Measurements from ENCODE around the gene ADAMTS14.
"Not testable (repeated sequence)": the region's sequence is repeated elsewhere in the genome, so short reads cannot be mapped to it uniquely, and the experiment has no call there.

ADAMTS14 gene, protein sequence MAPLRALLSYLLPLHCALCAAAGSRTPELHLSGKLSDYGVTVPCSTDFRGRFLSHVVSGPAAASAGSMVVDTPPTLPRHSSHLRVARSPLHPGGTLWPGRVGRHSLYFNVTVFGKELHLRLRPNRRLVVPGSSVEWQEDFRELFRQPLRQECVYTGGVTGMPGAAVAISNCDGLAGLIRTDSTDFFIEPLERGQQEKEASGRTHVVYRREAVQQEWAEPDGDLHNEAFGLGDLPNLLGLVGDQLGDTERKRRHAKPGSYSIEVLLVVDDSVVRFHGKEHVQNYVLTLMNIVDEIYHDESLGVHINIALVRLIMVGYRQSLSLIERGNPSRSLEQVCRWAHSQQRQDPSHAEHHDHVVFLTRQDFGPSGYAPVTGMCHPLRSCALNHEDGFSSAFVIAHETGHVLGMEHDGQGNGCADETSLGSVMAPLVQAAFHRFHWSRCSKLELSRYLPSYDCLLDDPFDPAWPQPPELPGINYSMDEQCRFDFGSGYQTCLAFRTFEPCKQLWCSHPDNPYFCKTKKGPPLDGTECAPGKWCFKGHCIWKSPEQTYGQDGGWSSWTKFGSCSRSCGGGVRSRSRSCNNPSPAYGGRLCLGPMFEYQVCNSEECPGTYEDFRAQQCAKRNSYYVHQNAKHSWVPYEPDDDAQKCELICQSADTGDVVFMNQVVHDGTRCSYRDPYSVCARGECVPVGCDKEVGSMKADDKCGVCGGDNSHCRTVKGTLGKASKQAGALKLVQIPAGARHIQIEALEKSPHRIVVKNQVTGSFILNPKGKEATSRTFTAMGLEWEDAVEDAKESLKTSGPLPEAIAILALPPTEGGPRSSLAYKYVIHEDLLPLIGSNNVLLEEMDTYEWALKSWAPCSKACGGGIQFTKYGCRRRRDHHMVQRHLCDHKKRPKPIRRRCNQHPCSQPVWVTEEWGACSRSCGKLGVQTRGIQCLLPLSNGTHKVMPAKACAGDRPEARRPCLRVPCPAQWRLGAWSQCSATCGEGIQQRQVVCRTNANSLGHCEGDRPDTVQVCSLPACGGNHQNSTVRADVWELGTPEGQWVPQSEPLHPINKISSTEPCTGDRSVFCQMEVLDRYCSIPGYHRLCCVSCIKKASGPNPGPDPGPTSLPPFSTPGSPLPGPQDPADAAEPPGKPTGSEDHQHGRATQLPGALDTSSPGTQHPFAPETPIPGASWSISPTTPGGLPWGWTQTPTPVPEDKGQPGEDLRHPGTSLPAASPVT

GRCh38 chr10:70672165-70673042 is at the start of gene ADAMTS14:
Gene ADAMTS14 (plus strand): TSS chr10:70672506. CDS start chr10:70672803, 297 bp downstream.
- DNase-seq (ENCODE audit: low read depth in 2 of 2): no peak

DNA sequence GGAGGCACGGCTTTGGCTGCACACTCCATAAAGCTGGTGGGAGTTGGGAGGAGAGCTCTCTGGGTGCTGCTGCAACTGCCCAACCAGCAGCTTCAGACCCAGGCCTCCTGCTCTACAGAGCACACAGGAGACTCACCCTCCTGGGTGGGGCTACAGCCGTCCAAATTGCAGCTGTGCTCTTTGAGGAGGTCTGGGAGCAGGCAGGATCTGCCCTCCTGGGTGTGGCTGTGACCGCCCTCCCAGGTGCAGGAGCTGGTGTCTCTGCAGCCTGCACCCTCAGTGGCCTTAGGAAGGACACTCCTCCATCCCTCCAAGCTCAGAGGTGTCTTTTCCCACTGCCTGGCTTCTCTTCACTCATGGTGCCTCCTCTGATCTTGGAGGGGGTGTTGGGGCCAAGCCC is 49.8 kb upstream of the ADAMTS14 start:
- DNase-seq (ENCODE audit: low read depth in 2 of 2): no peak

GRCh38 chr10:70622981-70623844 is 49.1 kb upstream of the ADAMTS14 start:
- no peak for DNase-seq (ENCODE audit: low read depth in 2 of 2)

DNA sequence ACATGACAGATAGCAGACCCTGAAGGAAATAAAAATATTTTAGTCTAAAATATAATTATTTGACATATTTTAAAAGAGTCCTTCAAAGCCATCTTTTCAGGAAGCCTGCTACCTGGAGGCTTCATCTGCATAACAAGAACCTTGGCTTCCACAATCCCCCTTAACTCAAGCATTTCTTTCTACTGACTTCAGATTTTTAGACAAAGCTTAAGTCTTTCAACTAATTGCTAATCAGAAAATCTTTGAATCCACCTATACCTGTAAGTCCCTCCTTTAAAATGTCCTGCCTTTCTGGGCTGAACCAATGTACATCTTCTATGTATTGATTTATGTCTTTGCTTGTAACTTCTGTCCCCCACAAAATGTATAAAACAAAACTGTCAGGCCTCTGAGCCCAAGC is 46.2 kb upstream of the ADAMTS14 start:
- DNase-seq (ENCODE audit: low read depth in 2 of 2): no peak

- no peak for DNase-seq (ENCODE audit: low read depth in 2 of 2)
Measured at GRCh38 chr10:70629338-70629737, 43.0 kb upstream of the ADAMTS14 start.

GRCh38 chr10:70631735-70632134 is 40.6 kb upstream of the ADAMTS14 start:
- DNase-seq (ENCODE audit: low read depth in 2 of 2): not testable (repeated sequence)

DNA sequence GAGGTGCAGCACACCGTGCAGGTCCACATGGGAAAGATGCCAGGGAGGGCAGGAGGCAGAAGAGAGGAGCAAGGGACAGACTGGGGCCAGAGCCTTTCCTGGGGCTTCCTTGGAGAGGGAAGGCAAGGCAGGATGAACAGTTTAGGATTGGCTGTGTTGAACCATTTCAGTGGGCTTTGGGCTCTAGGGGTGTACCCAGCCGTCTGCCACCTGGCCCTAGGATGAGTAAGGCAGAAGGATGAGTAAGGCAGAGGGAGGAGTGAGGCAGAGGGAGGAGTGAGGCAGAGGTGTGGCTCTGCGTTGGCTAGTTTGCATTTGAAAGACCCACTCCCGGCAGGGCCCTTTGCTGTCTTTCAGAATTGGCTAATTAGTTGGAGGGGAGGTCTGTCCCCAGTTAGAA is 38.3 kb upstream of the ADAMTS14 start:
- DNase-seq (ENCODE audit: low read depth in 2 of 2): no peak

DNA sequence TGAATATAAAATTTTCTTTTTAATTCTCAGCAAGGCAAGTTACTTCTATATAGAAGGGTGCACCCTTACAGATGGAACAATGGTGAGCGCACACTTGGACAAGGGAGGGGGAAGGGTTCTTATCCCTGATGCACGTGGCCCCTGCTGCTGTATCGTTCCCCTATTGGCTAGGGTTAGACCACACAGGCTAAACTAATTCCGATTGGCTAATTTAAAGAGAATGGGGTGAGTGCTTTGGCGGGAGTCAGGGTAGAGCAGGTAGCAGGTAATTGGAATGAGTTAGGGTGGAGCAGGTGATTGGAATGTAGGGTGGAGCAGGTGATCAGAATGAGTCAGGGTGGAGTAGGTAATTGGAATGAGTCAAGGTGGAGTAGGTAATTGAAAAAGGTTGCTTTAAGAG is 37.8 kb upstream of the ADAMTS14 start:
- DNase-seq (ENCODE audit: low read depth in 2 of 2): not testable (repeated sequence)

DNA sequence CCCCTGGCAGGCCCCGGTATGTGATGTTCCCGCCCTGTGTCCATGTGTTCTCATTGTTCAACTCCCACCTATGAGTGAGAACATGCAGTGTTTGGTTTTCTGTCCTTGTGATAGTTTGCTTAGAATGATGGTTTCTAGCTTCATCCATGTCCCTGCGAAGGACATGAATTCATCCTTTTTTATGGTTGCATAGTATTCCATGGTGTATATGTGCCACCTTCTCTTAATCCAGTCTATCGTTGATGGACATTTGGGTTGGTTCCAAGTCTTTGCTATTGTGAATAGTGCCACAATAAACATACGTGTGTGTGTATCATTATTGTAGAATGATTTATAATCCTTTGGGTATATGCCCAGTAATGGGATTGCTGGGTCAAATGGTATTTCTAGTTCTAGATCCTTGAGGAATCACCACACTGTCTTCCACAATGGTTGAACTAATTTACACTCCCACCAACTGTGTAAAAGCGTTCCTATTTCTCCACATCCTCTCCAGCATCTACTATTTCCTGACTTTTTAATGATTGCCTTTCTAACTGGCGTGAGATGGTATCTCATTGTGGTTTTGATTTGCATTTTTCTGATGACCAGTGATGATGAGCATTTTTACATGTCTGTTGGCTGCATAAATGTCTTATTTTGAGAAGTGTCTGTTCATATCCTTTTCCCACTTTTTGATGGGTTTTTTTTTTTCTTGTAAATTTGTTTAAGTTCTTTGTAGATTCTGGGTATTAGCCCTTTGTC is 32.5 kb upstream of the ADAMTS14 start:
- DNase-seq (ENCODE audit: low read depth in 2 of 2): not testable (repeated sequence)

- not testable (repeated sequence) for DNase-seq (ENCODE audit: low read depth in 2 of 2)
Measured at GRCh38 chr10:70643272-70643671, 29.0 kb upstream of the ADAMTS14 start.

GRCh38 chr10:70644959-70645358 is 27.3 kb upstream of the ADAMTS14 start:
- DNase-seq (ENCODE audit: low read depth in 2 of 2): not testable (repeated sequence)

- no peak for DNase-seq (ENCODE audit: low read depth in 2 of 2)
Measured at GRCh38 chr10:70647086-70647485, 25.2 kb upstream of the ADAMTS14 start.

- DNase-seq (ENCODE audit: low read depth in 2 of 2): no peak
Measured at GRCh38 chr10:70648427-70648826, 23.9 kb upstream of the ADAMTS14 start.

DNA sequence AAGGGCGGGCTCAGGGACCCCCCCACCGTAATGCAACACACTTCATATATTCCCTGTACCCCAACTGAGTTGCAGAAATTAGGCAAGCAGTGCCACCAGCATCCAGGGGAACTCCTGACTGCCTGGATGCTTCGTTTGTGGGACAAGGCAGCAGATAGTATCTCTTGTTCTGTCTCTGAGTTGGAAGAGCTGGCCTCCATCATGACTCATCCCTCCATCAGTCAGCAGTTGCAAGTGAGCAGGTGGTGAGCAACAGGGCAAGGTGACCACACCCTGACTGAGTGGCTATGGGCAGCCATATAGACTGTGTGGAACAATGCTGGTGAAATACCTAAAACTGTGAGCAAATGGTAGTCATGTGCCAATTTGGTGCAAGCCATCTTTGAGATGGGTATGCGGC is 22.8 kb upstream of the ADAMTS14 start:
- DNase-seq (ENCODE audit: low read depth in 2 of 2): no peak

DNA sequence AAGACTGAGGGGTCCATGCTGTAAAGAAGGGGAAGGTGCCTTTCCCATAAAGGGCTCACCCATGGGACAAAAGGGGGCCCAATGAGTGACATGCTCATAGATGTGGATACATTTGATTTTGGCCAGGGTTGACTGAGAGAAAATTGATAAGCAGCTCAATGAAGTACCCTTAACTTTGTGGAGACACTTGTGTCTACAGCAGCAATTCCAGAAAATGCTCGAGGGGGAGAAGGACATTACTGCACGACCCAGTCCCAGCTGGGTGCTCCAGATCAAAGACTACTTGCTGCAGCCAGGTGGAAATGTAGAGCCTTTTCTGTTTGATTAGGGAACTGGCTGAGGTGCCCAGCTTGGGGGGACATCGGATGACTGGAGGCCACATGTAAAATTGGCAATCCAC is 22.2 kb upstream of the ADAMTS14 start:
- DNase-seq (ENCODE audit: low read depth in 2 of 2): no peak

GRCh38 chr10:70650718-70651117 is 21.6 kb upstream of the ADAMTS14 start:
- no peak for DNase-seq (ENCODE audit: low read depth in 2 of 2)

GRCh38 chr10:70651661-70652060 is 20.6 kb upstream of the ADAMTS14 start:
- DNase-seq (ENCODE audit: low read depth in 2 of 2): no peak

DNA sequence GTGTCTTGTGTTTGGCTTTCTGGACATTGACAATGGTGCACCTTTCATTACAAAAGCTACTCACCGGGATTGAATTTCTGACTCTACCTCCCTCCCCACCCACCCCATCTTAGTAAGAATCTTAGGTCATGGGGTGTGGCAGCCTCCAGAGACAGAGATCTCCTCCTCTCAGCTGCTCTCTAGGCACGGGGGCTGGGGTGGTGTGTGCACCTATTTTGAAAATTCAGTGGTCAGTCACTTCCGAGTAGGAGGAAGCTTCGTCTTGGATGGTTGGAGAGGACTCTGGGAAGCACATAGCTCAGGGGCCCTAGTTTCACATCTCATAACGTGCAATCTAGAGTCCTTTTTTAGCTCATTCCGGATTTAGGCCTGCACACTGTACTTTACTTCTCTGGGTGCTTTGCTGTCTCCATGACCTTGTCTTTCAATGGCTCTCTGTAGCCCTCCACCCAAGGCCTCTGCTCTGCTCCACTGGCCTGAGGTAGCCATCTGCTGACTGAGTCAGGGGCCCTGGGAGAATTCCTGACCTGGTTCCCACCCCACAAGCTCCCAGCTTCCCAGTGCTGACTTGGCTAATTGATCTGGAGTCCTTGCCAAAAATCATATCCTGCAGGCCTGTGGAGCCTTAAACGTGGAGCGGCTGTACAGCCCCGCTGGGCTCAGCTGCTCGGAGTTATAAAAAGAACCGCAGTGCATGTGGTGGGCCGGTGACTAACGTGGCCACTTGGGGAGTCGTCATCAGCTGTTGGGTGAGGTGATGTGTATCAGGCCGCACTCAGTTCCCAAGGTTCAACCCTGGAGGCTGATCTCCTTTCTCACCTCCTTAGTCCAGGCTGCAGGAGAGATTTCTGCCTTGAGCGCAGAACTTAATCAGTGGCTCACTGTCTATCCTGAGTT is 19.3 kb upstream of the ADAMTS14 start:
- DNase-seq (ENCODE audit: low read depth in 2 of 2): no peak
